Retinal pigment epithelial cell (primary cell): ENCODE results near the gene CYS1.

ENCODE experiments used
- DNase-seq: peaks from one replicate; pipeline ENCODE4 v3.0.0-alpha.2; 2010; ENCODE audit warnings: low read depth
- H3K4me3 ChIP-seq: 2 replicates; pipeline ENCODE4 v1.5.1; 2011; ENCODE audit warnings: mild to moderate bottlenecking, low read length, control low read depth, moderate library complexity
- TF ChIP-seq, protein P1 (sequence below): conservative IDR thresholded peaks from 2 replicates; pipeline ENCODE4 v1.5.1; 2011; ENCODE audit warnings: low read depth, low read length, control low read depth, inconsistent platforms

CYS1 gene

DNA sequence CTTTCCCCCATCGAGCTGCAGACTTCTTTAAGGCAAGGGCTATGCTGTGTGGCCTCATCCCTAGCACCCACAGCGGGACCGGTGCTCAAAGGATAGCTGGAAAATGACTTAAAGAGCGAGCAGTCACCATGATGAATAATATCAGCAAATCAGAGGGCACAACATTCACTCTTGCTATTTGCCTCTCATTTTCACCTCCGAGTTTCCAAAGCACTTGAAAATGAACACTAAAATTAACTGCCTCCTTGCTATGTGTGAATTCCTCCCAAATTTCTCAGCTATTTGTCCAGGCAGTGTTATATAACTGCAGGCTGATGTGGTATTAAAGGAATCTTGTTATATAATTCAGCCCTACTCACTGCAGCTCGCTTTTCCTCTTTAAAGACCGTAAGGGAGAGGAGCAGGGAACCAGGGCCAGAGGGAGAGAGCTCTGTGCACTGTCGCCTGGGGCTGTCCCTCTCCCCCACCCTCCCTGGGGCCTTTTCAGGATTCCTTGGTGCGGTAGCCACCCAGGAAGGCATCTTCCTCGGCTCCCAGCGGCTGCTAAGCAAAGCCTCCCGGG lies 1.4 kb downstream of the CYS1 start:
- H3K4me3 ChIP-seq = peak overlapping the region; percentile 22
- TF ChIP-seq, protein P1, sequence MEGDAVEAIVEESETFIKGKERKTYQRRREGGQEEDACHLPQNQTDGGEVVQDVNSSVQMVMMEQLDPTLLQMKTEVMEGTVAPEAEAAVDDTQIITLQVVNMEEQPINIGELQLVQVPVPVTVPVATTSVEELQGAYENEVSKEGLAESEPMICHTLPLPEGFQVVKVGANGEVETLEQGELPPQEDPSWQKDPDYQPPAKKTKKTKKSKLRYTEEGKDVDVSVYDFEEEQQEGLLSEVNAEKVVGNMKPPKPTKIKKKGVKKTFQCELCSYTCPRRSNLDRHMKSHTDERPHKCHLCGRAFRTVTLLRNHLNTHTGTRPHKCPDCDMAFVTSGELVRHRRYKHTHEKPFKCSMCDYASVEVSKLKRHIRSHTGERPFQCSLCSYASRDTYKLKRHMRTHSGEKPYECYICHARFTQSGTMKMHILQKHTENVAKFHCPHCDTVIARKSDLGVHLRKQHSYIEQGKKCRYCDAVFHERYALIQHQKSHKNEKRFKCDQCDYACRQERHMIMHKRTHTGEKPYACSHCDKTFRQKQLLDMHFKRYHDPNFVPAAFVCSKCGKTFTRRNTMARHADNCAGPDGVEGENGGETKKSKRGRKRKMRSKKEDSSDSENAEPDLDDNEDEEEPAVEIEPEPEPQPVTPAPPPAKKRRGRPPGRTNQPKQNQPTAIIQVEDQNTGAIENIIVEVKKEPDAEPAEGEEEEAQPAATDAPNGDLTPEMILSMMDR = no peak
- no peak for DNase-seq

GRCh38 chr2:10078001-10078400 lies 2.2 kb downstream of the CYS1 start:
- TF ChIP-seq, protein P1 = no peak
- no peak overlapping the region for H3K4me3 ChIP-seq
- DNase-seq = no peak

DNA sequence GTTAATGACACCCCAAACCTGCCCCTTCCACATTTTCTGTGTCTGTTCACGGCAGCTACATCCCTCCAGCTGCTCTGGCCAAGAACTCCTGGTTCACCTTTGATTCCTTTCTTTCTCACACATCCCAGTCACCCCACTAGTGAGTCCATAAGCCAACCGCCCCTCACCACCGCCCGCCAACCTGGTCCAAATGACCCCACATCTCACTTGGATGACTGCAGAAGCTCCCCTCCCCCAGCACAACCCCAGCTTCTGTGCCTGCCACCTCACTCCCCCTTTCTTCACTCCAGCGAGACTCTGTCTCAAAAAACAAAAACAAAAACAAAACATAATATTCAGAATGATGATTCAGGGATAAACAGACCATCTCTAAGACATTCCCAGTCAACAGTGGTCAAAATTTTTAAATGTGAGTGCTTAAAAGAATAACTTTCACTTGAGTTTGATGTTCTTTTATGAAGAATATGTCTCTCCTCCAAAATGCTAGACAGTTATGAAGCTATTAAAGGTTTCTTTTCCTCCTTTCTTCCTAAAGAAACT lies 3.2 kb downstream of the CYS1 start:
- TF ChIP-seq, protein P1 = no peak
- H3K4me3 ChIP-seq = no peak overlapping the region
- no peak for DNase-seq

DNA sequence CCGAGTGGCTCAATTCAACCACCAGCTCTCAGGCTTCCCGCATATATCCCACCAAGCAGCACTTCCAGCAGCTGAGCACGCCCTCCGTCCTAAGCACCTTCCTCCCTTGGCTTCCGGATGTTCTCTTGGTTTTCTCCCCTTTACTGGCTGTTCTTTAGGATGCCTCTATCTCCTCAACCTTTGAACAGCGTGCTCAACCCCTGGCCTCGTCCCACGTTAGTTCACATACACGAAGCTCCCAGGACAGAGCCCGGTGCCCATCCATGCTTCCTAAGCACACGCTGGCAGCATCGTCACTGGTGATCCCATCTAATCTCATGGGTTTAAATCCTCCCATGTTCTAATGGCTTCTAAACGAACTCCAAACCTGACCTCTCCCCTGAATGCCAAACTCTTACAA lies 3.7 kb downstream of the CYS1 start:
- DNase-seq = no peak
- no peak overlapping the region for H3K4me3 ChIP-seq
- TF ChIP-seq, protein P1 = no peak

DNA sequence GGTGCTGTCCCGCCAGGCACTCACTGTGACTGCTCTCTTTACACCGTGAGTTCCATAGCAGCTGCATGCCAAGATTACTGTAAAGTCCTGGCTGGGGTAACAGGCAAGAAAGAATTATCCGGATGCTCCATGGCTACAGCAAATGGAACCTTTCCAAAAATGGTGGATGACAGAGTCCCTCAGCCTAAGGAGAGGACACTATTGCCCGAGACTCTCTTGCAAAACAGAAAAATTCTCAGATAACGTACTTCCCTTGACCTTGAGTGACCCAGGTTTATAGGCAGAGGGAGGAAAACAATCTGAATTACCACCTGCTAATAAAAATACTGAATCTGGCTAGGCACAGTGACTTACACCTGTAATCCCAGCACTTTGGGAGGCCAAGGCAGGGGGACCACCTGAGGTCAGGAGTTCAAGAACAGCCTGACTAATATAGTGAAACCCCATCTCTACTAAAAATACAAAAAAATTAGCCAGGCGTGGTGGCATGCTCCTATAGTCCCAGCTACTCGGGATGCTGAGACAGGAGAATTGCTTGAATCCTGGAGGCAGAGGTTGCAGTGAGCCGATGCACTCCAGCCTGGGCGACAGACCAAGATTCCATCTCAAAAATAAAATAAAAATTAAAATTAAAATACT lies 4.5 kb downstream of the CYS1 start:
- TF ChIP-seq, protein P1 = no peak
- no peak for DNase-seq
- H3K4me3 ChIP-seq = no peak overlapping the region

- TF ChIP-seq, protein P1 = no peak
- H3K4me3 ChIP-seq = no peak overlapping the region
Observed at GRCh38 chr2:10075101-10075500, 5.1 kb downstream of the CYS1 start.

DNA sequence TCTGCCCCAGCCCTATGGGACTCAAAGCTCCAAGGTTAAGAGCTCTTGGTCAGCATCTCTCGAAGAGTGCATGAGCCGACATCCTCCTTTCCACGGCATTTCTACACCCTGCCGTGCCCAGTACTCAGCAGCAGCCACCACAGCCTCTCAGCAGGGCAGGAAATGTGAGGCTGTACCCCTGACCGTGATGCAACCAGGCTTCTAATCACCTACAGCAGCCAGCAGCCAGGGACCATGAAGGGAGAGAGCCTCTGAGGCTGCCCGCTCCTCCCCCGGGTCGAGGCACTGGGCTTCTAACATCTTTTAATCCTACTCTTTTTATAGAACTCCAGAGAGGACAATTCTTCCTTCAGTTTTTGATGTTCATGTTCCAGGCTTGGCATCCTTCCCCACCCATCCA lies 6.5 kb downstream of the CYS1 start:
- TF ChIP-seq, protein P1 = no peak
- H3K4me3 ChIP-seq = no peak overlapping the region
- no peak for DNase-seq

More at GRCh38 chr2:10075101-10075500, 5.1 kb downstream of the CYS1 start:
- DNase-seq = no peak
